ENCODE results near the gene FAM200C. TPM values are rescaled to one million over a fixed set of nuclear protein-coding genes. Genes with fewer than 3 reads are reported as not detected.

FAM200C gene
- total RNA-seq, 1 donor from 2014 or later = 37.6 TPM

- no peak for DNase-seq
Observed at GRCh38 chr5:160419458-160420330, 19.8 kb upstream of the FAM200C start.

DNA sequence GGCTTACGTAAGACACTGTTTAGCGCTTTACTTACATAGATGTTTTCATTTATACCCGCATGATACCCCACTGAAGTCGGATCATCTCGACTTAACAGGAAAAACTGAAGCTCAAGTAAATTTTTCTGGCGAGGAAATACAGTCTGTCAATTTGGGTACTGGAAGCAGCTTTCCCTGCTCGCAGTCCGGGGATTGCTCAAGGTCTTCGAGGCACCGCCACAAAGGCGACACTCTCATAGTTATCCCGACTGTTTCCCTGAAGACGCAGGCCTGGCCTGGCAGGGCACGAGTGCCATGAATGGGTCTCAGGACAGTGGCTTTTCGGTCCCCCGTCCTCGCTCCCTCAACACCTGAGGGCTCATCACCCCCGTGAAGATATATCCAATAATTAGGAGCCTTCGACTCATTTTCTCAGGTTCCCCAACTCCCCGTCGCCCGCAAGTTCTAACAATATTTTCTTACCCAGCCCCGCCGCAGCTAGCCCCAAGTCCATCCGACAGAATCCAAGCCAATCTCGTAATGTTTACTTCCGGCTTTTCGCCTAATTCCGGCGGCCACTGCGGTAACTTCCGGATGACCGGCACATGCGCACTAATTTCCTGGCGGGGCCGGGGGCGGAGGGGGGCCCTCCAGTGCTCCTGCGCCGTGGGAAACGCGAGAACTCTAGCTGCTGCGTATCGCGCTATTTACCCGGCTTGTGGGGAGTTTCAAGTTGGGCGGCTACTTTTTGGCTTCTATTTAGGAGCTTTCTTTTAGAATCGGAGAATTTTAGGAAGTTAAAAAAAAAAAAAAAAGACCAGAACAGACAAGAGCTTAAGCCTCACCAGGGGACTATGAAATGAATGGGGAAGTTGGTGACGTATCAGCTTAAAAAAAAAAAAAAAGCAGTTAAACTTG lies 19.0 kb upstream of the FAM200C start, which contains the start of gene SLU7:
SLU7 (minus strand) TSS at position 521 of the 897 bp plus-strand sequence. CDS start 3,787 bp downstream, outside the sequence.
- DNase-seq = peak; percentile 81

DNA sequence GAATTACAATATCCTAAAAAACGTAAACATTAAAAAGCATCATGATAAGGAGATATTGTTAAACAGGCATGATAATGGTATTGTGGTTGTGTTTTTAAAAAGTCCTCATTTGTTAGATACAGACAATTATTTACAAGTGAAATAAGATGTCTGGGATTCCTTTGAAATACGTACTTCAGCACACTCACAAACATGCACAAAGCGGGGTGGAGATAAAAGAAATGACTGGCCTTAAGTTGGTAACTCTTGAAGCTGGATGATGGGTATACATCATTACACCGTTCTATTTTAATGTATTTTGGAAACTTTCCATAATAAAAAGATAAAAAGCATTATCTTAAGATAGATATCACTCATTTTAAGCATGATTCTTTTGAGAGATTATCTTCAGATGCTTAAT lies 1.0 kb downstream of the FAM200C start:
- no peak for DNase-seq

GRCh38 chr5:160397492-160397891 lies 2.4 kb downstream of the FAM200C start:
- DNase-seq = no peak

DNA sequence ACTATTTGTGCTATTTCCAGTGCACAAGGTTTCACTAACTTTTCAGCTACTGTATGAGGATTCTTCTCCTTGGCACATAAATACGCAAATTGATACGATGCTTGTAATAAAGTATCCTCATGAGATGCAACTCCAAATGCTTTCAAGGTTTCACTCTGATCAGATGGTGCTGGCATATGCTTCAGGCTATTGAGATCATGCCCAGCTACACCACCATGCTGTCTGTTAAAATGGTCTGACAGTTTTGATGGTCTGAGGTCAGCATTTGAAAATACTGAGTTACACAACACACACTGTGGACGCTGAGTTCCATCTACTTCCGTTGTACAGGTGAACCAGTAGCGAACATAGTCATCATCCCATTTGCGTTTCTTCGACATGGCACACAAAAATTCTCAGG lies 4.7 kb downstream of the FAM200C start:
- no peak for DNase-seq

DNA sequence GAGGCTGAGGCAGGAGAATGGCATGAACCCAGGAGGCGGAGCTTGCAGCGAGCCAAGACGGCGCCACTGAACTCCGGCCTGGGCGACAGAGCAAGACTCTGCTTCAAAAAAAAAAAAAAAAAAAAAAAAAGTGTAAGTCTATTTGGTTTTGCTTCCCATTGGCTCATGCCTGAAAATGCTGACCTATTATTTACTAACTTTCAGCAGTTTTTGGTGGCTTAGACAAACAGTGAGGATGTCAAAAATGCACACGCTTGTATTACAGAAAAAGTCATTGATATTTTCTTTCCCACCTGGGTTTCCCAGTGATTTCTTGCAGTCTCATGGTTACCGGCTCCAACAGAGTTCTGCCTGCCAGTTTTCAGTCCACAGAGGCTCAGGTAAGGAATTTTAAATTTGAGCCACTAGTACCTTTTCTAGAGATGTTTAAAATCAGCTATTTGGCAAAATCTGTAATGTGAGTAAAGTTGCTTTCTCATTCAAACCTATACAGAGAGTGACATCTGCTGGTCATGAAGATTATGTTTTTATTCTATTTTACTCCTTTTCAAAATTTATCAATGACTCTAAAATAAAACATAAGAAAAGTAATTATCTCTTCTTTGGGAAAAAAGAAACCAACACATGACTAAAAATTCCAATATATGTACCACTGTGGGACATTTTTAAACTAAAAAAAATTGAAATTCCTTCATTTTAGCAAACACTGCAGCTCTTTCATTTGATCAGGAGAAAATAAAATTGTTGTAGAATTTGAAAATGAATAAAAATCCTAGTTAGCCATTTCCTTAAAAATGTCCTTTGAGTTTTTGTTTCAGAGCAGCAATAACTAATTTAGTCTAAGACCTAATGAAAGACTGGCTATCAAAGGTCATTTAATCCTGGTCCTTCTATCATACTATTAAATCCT lies 8.8 kb downstream of the FAM200C start:
- DNase-seq = no peak

DNA sequence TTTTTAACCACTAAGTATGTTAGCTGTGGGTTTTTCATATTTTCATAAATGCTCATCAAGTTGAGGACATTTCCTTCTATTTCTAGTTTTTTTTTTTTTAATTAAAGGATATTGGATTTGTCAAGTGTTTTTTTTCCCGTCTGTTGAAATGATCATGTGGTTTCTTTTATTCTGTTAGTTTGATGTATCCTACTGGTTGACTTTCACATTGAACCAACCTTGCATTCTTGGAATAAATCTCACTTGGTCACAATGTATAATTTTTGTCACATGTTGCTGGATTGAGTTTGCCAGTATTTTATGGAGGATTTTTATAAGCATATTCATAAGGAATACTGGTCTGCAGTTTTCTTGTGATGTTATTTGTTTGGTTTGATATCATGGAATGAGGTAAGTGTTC lies 12.4 kb downstream of the FAM200C start:
- no peak for DNase-seq

DNA sequence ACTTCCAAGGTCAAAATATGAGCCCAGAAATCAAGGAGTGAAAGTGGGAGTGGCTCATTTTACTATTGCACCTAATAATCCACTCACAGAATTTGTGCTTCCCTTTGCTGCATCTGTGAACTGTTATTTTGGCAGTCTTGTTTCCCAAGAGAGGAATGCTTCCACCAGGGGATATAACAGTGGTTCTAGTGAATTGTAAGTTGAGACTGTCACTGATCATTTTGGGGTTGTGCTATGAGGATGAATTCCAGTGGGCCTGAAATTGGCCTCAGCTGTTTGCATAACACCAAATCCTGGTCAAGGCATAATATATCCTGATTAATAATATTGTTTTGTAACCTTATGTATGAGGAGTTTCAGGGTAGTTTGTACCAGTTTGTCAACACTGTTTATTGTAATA lies 14.4 kb downstream of the FAM200C start:
- DNase-seq = no peak

- DNase-seq = no peak
Observed at GRCh38 chr5:160384681-160385080, 15.2 kb downstream of the FAM200C start.

DNA sequence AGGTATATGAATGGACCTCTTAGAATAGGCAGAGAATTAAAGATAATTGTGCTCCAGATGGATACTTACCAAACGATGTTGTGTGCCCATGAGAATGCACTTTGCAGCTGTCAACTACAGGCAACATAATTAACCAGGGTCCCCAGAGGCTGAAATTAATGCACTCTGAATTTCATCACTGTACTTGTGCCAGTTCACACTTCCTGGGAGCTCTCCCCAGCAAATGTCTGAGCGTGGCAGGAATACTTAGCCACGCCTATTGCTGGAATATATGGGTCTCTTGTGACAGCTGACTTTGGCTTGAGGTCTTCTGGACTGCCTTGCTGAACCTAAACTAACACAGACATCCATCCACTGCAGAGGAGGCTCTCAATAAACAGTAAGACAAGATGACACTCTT lies 17.5 kb downstream of the FAM200C start:
- no peak for DNase-seq

- DNase-seq = no peak
Observed at GRCh38 chr5:160380041-160380440, 19.8 kb downstream of the FAM200C start.

DNA sequence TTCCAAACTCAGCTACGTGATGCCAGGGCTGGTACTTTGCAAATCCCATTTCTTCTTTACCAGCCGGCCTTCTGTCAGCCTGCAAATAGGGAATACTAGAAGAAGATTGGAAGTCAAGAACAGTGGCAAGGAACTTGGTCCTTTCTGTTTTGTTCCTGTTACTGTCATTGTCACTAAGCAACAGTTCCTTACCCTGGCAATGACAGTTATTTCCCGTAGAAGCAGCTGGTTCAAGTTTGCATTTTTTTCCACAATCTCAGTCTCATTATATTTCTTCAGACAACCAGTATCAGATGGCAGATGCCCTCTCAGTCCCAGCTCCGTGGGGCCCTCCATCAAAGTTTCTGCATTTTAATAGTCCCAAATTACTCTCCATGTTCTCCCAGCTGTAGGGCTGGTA lies 20.3 kb downstream of the FAM200C start:
- DNase-seq = no peak

DNA sequence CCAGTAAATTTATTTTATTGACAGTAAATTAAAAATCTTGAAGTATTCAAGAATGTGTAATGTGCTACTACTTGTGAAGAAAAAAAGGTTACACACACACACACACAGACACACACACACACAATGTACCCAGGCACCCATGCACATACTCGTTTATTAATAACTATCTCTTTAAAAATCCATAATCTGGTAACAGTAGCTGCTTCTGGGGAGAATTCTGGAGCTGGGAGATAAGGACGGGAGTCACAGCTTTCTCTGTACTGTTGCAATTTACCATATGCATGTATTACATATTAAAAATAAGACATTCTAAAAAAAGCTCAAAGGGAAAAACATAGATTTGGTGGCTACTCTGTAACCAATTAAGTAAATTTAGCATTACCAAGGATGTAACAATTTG lies 21.5 kb downstream of the FAM200C start:
- DNase-seq = no peak

- DNase-seq = no peak
Observed at GRCh38 chr5:160377651-160378050, 22.2 kb downstream of the FAM200C start.

- no peak for DNase-seq
Observed at GRCh38 chr5:160376416-160376815, 23.4 kb downstream of the FAM200C start.

- no peak for DNase-seq
Observed at GRCh38 chr5:160375701-160376100, 24.2 kb downstream of the FAM200C start.

DNA sequence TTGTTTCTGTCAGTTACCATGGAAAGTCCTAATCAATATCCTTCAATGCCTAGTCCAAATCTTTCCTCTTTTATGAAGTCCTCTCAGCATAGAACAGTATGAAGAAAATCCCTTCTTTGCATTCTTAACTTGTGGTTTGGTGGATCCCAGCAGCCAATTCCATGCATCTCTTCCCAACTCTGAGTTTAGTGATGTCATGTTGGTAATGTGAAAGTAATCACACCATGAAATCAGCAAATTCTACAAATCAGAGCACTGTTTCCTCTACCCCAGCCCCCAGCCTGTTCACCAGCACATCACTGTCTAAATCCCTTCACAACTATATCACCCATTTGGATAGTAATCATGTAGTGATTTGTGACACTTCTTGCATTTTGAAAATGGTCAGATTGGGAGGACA lies 24.7 kb downstream of the FAM200C start:
- DNase-seq = no peak

DNA sequence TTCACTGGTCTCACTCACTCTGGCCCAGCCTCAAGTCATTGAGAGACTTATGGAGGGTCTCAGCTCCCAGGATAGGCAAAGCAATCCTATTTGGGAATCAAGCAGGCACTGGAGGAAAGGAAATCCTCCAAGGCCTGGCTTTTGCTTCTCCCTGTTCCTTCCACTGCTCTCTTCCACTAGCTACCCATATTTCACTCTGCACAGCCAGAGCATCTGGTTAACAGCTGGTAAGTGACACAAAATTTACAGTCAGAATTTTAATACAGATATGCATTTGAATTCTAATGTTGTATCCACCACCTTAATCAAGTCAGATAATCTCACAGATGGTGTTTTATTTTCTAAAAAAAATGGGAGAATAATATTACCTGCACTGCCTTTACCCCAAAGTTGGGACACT lies 28.6 kb downstream of the FAM200C start:
- DNase-seq = no peak

GRCh38 chr5:160370713-160371034 lies 29.2 kb downstream of the FAM200C start:
- DNase-seq = no peak

DNA sequence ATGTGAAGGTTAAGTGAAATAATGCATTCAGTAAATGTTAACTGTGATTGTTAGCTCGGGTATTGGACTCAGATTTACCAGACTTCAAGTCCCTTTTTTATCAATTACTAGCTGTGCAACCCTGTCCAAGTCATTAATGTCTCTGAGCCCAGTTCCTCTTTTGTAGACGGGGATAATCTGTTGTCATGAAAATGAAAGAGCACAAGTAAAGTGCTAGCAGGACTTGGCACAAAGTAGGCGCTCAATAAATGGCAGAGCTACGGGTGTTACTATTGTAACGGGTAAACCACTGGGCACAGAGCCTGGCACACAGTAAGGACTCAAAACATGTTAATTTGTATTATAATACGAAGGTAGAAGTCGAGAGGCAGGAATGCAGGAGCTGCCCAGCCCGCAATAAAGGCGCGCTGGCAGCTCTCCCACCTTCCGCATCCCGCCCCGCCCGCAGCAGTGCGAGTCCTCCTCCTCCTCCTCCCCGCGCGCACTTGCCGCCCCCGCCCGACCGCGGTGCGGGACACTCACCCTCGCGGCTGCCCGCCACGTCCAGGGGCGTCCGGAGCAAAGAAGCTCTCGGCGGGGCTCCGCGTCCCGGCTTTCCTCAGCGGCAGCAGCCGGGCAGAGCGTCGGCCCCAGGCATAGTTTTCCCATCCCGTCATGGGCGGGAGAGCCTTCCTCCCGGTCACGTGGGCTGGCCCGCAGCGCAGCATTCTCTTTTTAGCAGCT lies 29.7 kb downstream of the FAM200C start, which contains the start of gene C1QTNF2:
C1QTNF2 (minus strand) TSS at position 637 of the 723 bp plus-strand sequence. CDS start 15,615 bp downstream, outside the sequence.
- DNase-seq = peak; percentile 34

- DNase-seq = no peak
Observed at GRCh38 chr5:160367885-160368284, 32.0 kb downstream of the FAM200C start.
